Loucy (cell line): ENCODE measurements around the gene KCNK7.
A peak's percentile ranks its signal among the peaks of the same experiment; 100 is the strongest.

Experiments used
- H2AFZ ChIP-seq: fragments of 200-600 bp; sonication (generic); 2 replicates; pipeline ENCODE4 v1.6.0; 2016; ENCODE audit warnings: antibody characterized with exemption, mild to moderate bottlenecking, low read length, moderate library complexity
- H3F3A ChIP-seq: fragments of 200-600 bp; 2 replicates; pipeline ENCODE4 v1.6.0; 2016; ENCODE audit warnings: antibody characterized with exemption, low read depth, mild to moderate bottlenecking
- H3K27me3 ChIP-seq: fragments of 200-600 bp; sonication (generic); 2 replicates; pipeline ENCODE4 v1.6.1; 2014; ENCODE audit warnings: low read length, mild to moderate bottlenecking; ENCODE audit not compliant: insufficient read depth, poor library complexity, severe bottlenecking
- H3K36me3 ChIP-seq: fragments of 200-600 bp; sonication (generic); 2 replicates; pipeline ENCODE4 v1.6.1; 2016; ENCODE audit warnings: low read length; ENCODE audit not compliant: insufficient read depth
- H3K4me1 ChIP-seq: fragments of 200-600 bp; sonication (generic); 2 replicates; pipeline ENCODE4 v1.5.1; 2014; ENCODE audit warnings: low read length, mild to moderate bottlenecking; ENCODE audit not compliant: insufficient read depth, poor library complexity, severe bottlenecking
- H3K4me2 ChIP-seq: fragments of 200-600 bp; sonication (generic); 2 replicates; pipeline ENCODE4 v1.6.0; 2014; ENCODE audit warnings: antibody characterized with exemption, low read length, low read depth, mild to moderate bottlenecking; ENCODE audit not compliant: poor library complexity, severe bottlenecking
- H3K4me3 ChIP-seq: fragments of 200-600 bp; sonication (generic); 2 replicates; pipeline ENCODE4 v1.5.1; 2014; ENCODE audit warnings: low read length, mild to moderate bottlenecking, mixed read lengths; ENCODE audit not compliant: poor library complexity, severe bottlenecking
- H3K79me2 ChIP-seq: fragments of 200-600 bp; sonication (generic); 2 replicates; pipeline ENCODE4 v1.6.1; 2014; ENCODE audit warnings: low read length; ENCODE audit not compliant: insufficient read depth
- H3K9ac ChIP-seq: fragments of 200-600 bp; sonication (generic); 2 replicates; pipeline ENCODE4 v1.6.0; 2014; ENCODE audit warnings: mild to moderate bottlenecking, low read depth, low read length, moderate library complexity; ENCODE audit not compliant: poor library complexity, severe bottlenecking
- H3K9me2 ChIP-seq: fragments of 200-600 bp; sonication (generic); replicated peaks from 2 replicates; pipeline ENCODE4 v1.6.1; 2016; ENCODE audit warnings: low read depth, low read length, mixed read lengths
- H3K9me3 ChIP-seq: fragments of 200-600 bp; sonication (generic); 2 replicates; pipeline ENCODE4 v1.6.1; 2014; ENCODE audit warnings: mild to moderate bottlenecking, antibody characterized with exemption, low read length, low read depth; ENCODE audit not compliant: insufficient read depth
- H4K20me1 ChIP-seq: fragments of 200-600 bp; sonication (generic); 2 replicates; pipeline ENCODE4 v1.6.0; 2014; ENCODE audit warnings: antibody characterized with exemption, low read length, mild to moderate bottlenecking; ENCODE audit not compliant: insufficient read depth, poor library complexity, severe bottlenecking
- EZH2phosphoT487 ChIP-seq: fragments of 200-600 bp; IDR thresholded peaks from 2 replicates; pipeline ENCODE4 v1.6.1; 2018; ENCODE audit warnings: antibody characterized with exemption, mild to moderate bottlenecking, moderate library complexity, borderline replicate concordance
- TF ChIP-seq, protein P1 (sequence below): fragments of 200-600 bp; sonication (generic); conservative IDR thresholded peaks from 2 replicates; pipeline ENCODE4 v1.5.1; 2014; ENCODE audit warnings: mild to moderate bottlenecking, antibody characterized with exemption, low read length

Gene KCNK7

DNA sequence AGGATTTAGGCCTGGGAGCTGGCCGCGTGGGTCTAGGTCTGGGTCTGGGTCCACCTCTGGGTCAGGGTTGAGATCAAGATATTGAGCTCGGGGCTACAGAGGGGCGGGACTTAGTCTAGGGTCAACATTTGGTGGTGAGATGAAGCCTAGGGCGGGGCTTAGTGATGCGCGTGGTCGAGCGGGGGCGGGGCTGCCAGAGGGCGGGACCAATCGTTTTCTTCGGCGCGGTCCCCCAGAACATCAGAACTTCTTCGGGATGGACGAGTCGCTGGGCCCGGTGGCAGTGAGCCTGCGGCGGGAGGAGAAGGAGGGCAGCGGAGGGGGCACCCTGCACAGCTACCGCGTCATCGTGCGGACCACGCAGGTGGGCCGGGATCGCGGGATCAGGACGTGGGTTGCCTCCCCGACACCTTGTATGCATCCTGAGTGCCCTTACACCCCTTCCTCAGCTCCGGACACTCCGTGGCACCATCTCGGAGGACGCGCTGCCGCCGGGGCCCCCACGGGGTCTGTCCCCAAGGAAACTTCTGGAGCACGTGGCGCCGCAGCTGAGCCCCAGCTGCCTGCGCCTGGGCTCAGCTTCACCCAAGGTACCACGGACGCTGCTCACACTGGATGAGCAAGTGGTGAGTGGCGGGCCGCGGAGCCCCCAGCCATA lies 46.5 kb upstream of the KCNK7 start:
- H3K27me3 ChIP-seq, result no peaks in the 10 kb centered on the region
- no peaks in the 10 kb centered on the region for H3F3A ChIP-seq
- H3K4me3 ChIP-seq, result no peak overlapping the region
- no peak for TF ChIP-seq EZH2phosphoT487
- TF ChIP-seq, protein P1, sequence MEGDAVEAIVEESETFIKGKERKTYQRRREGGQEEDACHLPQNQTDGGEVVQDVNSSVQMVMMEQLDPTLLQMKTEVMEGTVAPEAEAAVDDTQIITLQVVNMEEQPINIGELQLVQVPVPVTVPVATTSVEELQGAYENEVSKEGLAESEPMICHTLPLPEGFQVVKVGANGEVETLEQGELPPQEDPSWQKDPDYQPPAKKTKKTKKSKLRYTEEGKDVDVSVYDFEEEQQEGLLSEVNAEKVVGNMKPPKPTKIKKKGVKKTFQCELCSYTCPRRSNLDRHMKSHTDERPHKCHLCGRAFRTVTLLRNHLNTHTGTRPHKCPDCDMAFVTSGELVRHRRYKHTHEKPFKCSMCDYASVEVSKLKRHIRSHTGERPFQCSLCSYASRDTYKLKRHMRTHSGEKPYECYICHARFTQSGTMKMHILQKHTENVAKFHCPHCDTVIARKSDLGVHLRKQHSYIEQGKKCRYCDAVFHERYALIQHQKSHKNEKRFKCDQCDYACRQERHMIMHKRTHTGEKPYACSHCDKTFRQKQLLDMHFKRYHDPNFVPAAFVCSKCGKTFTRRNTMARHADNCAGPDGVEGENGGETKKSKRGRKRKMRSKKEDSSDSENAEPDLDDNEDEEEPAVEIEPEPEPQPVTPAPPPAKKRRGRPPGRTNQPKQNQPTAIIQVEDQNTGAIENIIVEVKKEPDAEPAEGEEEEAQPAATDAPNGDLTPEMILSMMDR, result no peak
- no peaks in the 10 kb centered on the region for H3K36me3 ChIP-seq
- peak overlapping the region; percentile 80 for H3K4me2 ChIP-seq
- H3K9me3 ChIP-seq, result no peaks in the 10 kb centered on the region
- peaks cover 20% of the 10 kb centered on the region; the same call in 1 of the 2 replicates for H3K79me2 ChIP-seq
- H3K4me1 ChIP-seq, result peaks cover 29% of the 10 kb centered on the region
- no peak overlapping the region for H3K9ac ChIP-seq
- no peak overlapping the region for H2AFZ ChIP-seq
- no peaks in the 10 kb centered on the region for H3K9me2 ChIP-seq
- no peaks in the 10 kb centered on the region for H4K20me1 ChIP-seq

- Histone ChIP-seq H3K36me3 (peaks cover 5% of the 10 kb centered on the region; the same call in 1 of the 2 replicates), H3K4me3 (no peak overlapping the region), H3K27me3 (no peaks in the 10 kb centered on the region), H3K9me2 (no peaks in the 10 kb centered on the region), H3K4me2 (peak overlapping the region; percentile 80), H3F3A (no peaks in the 10 kb centered on the region), H4K20me1 (no peaks in the 10 kb centered on the region), H3K4me1 (peaks cover 29% of the 10 kb centered on the region), H3K9ac (no peak overlapping the region), H2AFZ (no peak overlapping the region), H3K9me3 (no peaks in the 10 kb centered on the region), H3K79me2 (peaks cover 20% of the 10 kb centered on the region; the same call in 1 of the 2 replicates)
- no peak for TF ChIP-seq EZH2phosphoT487
- TF ChIP-seq, protein P1, result no peak
Observed at GRCh38 chr11:65641297-65642013, 45.9 kb upstream of the KCNK7 start.

DNA sequence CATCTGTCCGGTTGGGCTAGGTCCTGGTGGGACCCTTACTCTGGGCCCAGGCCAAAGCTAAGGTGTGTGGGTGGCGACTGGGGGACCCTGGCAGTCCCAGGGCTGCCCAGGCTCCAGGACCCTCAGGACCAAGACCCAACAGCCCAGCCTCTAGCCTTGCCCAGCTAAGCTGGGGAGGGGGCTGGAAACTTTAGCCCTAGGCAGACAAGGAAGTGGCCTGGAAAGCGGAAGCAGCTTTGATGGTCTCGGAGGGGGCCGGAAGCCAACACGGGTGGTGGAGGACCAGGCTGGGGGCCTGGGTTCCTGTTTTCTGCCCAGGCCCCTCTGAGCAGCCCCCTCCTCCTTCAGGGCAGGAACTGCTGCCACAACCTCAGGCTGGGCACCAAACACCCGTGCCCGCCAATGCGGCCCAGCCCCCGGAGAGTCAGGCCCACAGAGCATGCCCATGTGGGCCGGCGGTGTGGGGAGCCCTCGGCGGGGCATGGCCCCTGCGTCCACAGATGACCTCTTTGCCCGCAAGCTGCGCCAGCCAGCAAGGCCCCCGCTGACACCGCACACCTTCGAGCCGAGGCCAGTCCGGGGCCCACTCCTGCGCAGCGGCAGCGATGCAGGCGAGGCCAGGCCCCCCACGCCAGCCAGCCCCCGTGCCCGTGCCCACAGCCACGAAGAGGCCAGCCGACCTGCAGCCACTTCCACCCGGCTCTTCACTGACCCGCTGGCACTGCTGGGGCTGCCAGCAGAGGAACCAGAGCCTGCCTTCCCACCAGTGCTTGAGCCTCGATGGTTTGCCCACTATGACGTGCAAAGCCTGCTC lies 45.1 kb upstream of the KCNK7 start:
- Histone ChIP-seq H3K4me3 (peak overlapping the region; percentile 83), H3K36me3 (peaks cover 13% of the 10 kb centered on the region; the same call in 1 of the 2 replicates), H4K20me1 (no peaks in the 10 kb centered on the region), H3K4me2 (peak overlapping the region; percentile 80), H3K4me1 (peaks cover 29% of the 10 kb centered on the region), H3F3A (no peaks in the 10 kb centered on the region), H3K79me2 (peaks cover 20% of the 10 kb centered on the region; the same call in 1 of the 2 replicates), H3K9me3 (no peaks in the 10 kb centered on the region), H3K9me2 (no peaks in the 10 kb centered on the region), H2AFZ (no peak overlapping the region), H3K27me3 (no peaks in the 10 kb centered on the region), H3K9ac (peak overlapping the region; percentile 74)
- TF ChIP-seq, protein P1, result no peak
- no peak for TF ChIP-seq EZH2phosphoT487
